Measurements from ENCODE around the gene ARSJ. TPM values are rescaled to one million over a fixed set of nuclear protein-coding genes. Genes with fewer than 3 reads are reported as not detected.

Gene ARSJ
- total RNA-seq, 1 experiment from 2014 or later: 50.7 TPM

DNA sequence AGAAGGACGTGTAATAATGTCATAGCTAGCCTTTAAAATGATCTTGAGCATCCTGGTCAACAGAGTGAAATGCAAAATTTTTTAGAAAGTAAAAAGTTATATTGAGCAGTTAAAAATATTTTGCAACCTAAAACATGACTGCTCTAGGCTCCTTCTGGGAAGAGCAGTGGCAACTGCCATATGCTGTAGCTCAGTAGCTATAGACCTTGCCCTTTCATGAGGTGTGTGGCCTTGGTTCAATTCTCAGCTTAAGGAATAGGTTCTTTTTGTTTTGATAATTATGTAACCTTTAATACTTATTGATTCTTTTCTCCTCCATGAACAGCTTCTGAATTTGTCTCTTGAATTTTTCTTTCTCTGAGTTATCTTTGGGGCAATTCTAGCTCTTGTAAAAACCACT lies 105.0 kb downstream of the ARSJ start:
- ChIA-PET CTCF (interaction anchor here (0.8 to 1.0 kb wide), 3 partner anchors 72 to 363 kb away, joined by 3 to 4 read pairs (median 3); no protein-coding TSS in a partner anchor), POLR2A (interaction anchor here (0.6 kb wide), 1 partner anchor 404 kb away, joined by 3 read pairs; no protein-coding TSS in a partner anchor)
- Mint-ChIP-seq H3K9me3 (ENCODE audit: unreplicated experiment) (no peaks in the 10 kb centered on the region), H3K27me3 (ENCODE audit: insufficient read depth, unreplicated experiment) (no peaks in the 10 kb centered on the region), H3K27ac (ENCODE audit: low read depth, unreplicated experiment) (no peak overlapping the region), H3K36me3 (ENCODE audit: insufficient read depth, unreplicated experiment) (no peaks in the 10 kb centered on the region), H3K4me1 (ENCODE audit: insufficient read depth, unreplicated experiment) (peaks cover 6% of the 10 kb centered on the region), H3K4me3 (ENCODE audit: unreplicated experiment) (no peak overlapping the region)
- TF ChIP-seq CTCF (IDR thresholded peaks at IDR 0.05; ENCODE audit: unreplicated experiment): no peak
- no peak for DNase-seq (ENCODE audit: unreplicated experiment)
- intact Hi-C loops (cut with micrococcal nuclease): no loop called here
- BruUV-seq (replicated peaks): no TSS peak

DNA sequence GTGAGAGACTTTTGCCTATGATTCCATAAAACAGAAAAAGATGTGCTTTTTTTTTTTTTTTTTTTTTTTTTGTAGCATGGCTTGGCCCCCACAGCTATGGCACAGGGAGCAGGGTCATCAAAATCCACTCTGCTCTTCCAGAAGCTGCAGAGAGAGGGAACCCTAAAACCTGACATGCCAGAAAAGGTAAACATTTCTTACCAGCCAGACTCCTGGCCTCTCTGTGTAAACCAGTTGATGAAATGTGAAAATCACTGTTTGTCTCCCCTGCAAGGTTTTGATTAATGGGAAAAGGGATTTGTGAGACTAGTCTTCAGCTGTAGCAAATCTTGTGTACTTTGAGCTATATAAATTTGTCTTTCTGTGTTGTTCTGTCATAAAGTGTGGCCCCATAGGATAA lies 105.9 kb downstream of the ARSJ start:
- Mint-ChIP-seq H3K4me3 (ENCODE audit: unreplicated experiment) (no peak overlapping the region), H3K36me3 (ENCODE audit: insufficient read depth, unreplicated experiment) (no peaks in the 10 kb centered on the region), H3K9me3 (ENCODE audit: unreplicated experiment) (no peaks in the 10 kb centered on the region), H3K27me3 (ENCODE audit: insufficient read depth, unreplicated experiment) (no peaks in the 10 kb centered on the region), H3K4me1 (ENCODE audit: insufficient read depth, unreplicated experiment) (peaks cover 6% of the 10 kb centered on the region), H3K27ac (ENCODE audit: low read depth, unreplicated experiment) (no peak overlapping the region)
- BruUV-seq (replicated peaks): no TSS peak
- no peak for DNase-seq (ENCODE audit: unreplicated experiment)
- TF ChIP-seq CTCF (IDR thresholded peaks at IDR 0.05; ENCODE audit: unreplicated experiment): no peak
- ChIA-PET CTCF (interaction anchor here (0.5 to 1.2 kb wide), 4 partner anchors 46 to 406 kb away, joined by 3 to 4 read pairs (median 3); no protein-coding TSS in a partner anchor), POLR2A (interaction anchor here (0.6 kb wide), 1 partner anchor 429 kb away, joined by 4 read pairs; no protein-coding TSS in a partner anchor)
- intact Hi-C loops (cut with micrococcal nuclease): no loop called here

DNA sequence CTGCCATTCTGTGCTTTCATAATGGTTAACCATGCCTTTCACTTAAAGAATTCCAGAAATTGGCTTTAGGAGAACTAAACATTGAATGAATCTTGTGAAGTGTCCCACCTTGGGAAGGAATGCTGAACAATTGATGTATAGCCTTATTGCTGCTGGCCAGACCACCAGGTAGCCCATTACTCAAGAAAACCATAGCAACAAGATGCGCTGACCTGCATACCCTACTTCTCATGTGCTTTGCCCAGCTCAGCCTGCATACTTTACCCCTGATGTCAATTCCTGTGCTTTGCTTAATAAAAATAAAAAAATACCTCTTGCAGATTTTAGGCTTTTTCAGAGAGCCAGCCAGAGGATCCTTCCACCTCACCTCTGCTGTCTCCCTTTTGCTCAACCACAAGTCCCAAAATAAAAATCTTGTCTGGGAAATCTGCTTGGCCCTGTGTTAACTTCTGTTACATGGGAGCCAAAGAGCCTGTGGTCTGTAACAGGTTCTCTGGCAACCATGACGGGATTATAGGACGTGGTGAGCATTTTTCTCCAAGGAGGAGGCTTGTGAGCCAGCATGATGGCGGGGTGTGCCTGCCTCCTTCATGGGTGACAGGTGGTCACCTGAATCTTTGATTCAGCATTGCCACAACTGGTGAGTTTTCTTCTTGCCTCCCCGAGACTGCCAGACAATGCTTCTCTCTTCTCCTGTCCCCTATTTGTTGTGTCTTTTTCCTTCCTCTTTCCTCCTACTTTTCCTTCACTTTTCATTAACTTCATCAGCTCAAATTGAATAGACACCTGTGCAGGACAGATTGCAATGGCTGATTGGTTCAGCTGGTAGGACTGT lies 106.8 kb downstream of the ARSJ start:
- Mint-ChIP-seq H3K27me3 (ENCODE audit: insufficient read depth, unreplicated experiment) (no peaks in the 10 kb centered on the region), H3K4me3 (ENCODE audit: unreplicated experiment) (no peak overlapping the region), H3K4me1 (ENCODE audit: insufficient read depth, unreplicated experiment) (peaks cover 6% of the 10 kb centered on the region), H3K36me3 (ENCODE audit: insufficient read depth, unreplicated experiment) (no peaks in the 10 kb centered on the region), H3K27ac (ENCODE audit: low read depth, unreplicated experiment) (no peak overlapping the region), H3K9me3 (ENCODE audit: unreplicated experiment) (no peaks in the 10 kb centered on the region)
- no peak for TF ChIP-seq CTCF (IDR thresholded peaks at IDR 0.05; ENCODE audit: unreplicated experiment)
- BruUV-seq (replicated peaks): no TSS peak
- ChIA-PET CTCF (interaction anchor here (0.7 to 1.2 kb wide), 2 partner anchors 42 to 88 kb away, joined by 3 read pairs; no protein-coding TSS in a partner anchor), POLR2A (no interaction called here)
- intact Hi-C loops (cut with micrococcal nuclease): no loop called here
- DNase-seq (ENCODE audit: unreplicated experiment): no peak

GRCh38 chr4:113871080-113871479 lies 108.4 kb downstream of the ARSJ start:
- no peak overlapping the region for H3K4me3 Mint-ChIP-seq (ENCODE audit: unreplicated experiment)
- no peaks in the 10 kb centered on the region for H3K9me3 Mint-ChIP-seq (ENCODE audit: unreplicated experiment)
- no peak overlapping the region for H3K27ac Mint-ChIP-seq (ENCODE audit: low read depth, unreplicated experiment)
- no peaks in the 10 kb centered on the region for H3K27me3 Mint-ChIP-seq (ENCODE audit: insufficient read depth, unreplicated experiment)
- H3K36me3 Mint-ChIP-seq (ENCODE audit: insufficient read depth, unreplicated experiment): no peaks in the 10 kb centered on the region
- BruUV-seq (replicated peaks): no TSS peak
- no peak for DNase-seq (ENCODE audit: unreplicated experiment)
- intact Hi-C loops (cut with micrococcal nuclease): no loop called here
- H3K4me1 Mint-ChIP-seq (ENCODE audit: insufficient read depth, unreplicated experiment): peaks cover 6% of the 10 kb centered on the region
- TF ChIP-seq CTCF (IDR thresholded peaks at IDR 0.05; ENCODE audit: unreplicated experiment): no peak
- CTCF ChIA-PET: no interaction called here
- POLR2A ChIA-PET: no interaction called here
